Activated CD4-positive, alpha-beta T cell treated with anti-CD3 and anti-CD28 coated beads for 36 hours (primary cell): Measurements from ENCODE around the gene ZNF385D. TPM values are rescaled to one million over a fixed set of nuclear protein-coding genes. Genes with fewer than 3 reads are reported as not detected.

Source experiments
- ATAC-seq: fragments of 200-7000 bp; cut with Tn5 transposase; one replicate; pipeline ENCODE4 v1.10.0; 2021; ENCODE audit warnings: mild to moderate bottlenecking, moderate library complexity
- CTCF ChIA-PET: fragments of 350-600 bp; sonication (Branson Sonifier 250); formaldehyde crosslinking; loops from one replicate; lab custom pipeline; 2021; ENCODE audit warnings: antibody characterized with exemption; lab: Charles Lee
- POLR2A ChIA-PET: fragments of 350-600 bp; sonication (Branson Sonifier 250); formaldehyde crosslinking; loops from one replicate; lab custom pipeline; 2021; ENCODE audit warnings: antibody characterized with exemption, inconsistent platforms; lab: Charles Lee
- DNase-seq: peaks from one replicate; pipeline ENCODE4 v3.0.0-alpha.2; 2020
- H3K27ac Mint-ChIP-seq: one replicate; pipeline ENCODE4 v1.8.0; 2021; ENCODE audit warnings: mixed read lengths
- H3K27me3 Mint-ChIP-seq: one replicate; pipeline ENCODE4 v1.8.0; 2021; ENCODE audit warnings: mixed read lengths
- H3K36me3 Mint-ChIP-seq: one replicate; pipeline ENCODE4 v1.8.0; 2021; ENCODE audit warnings: low read depth, mixed read lengths
- H3K4me1 Mint-ChIP-seq: one replicate; pipeline ENCODE4 v1.8.0; 2021; ENCODE audit warnings: mixed read lengths
- H3K4me3 Mint-ChIP-seq: one replicate; pipeline ENCODE4 v1.8.0; 2021; ENCODE audit warnings: mild to moderate bottlenecking, moderate library complexity, mixed read lengths
- H3K9me3 Mint-ChIP-seq: one replicate; pipeline ENCODE4 v1.8.0; 2021; ENCODE audit warnings: low read depth, mixed read lengths
- intact Hi-C, 2 experiments: fragments of 100-400 bp; cut with DNase I in 1 of 2; cut with micrococcal nuclease in 1 of 2; formaldehyde crosslinking; loops; one replicate each; pipeline versions ENCODE4 v1.14.2 to v1.15.1; 2022 to 2024; cut with DNase I, micrococcal nuclease
- total RNA-seq, 2 experiments: library from RNA; stranded (reverse); gene quantifications; one replicate each; pipeline ENCODE4 v1.2.3, GENCODE V29; 2021

Gene ZNF385D
- total RNA-seq, 2 experiments from 2014 or later, result not detected

- ChIA-PET CTCF (no interaction called here), POLR2A (no interaction called here)
- H3K27me3 Mint-ChIP-seq, result no peaks in the 10 kb centered on the region
- intact Hi-C loops, result no loop called here
- peaks cover 10% of the 10 kb centered on the region for H3K9me3 Mint-ChIP-seq
- no peak for DNase-seq
- H3K4me1 Mint-ChIP-seq, result no peaks in the 10 kb centered on the region
- no peak overlapping the region for H3K27ac Mint-ChIP-seq
- H3K4me3 Mint-ChIP-seq, result no peak overlapping the region
- no peak for ATAC-seq
- no peaks in the 10 kb centered on the region for H3K36me3 Mint-ChIP-seq
Observed at GRCh38 chr3:21573291-21573690, 177.7 kb downstream of the ZNF385D start.

DNA sequence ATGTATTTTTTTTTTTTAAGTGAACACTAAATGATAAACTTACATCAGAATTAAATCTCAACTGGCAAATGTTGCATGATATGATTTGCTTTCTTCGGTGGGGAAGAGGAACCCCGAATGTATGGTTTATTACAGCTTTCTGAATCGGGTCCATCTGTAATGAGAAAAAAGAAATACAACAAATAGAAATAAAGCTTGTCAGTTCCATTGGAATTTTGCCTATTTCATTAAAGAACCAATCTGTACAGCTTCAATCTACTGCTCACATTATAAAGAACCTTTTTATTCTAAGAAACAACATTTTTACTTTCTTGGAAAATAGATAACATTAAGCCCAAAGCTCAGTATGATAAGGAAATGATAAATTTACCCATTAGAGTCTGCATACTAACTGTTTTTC, 186.5 kb downstream of the ZNF385D start:
- peaks cover 8% of the 10 kb centered on the region for H3K9me3 Mint-ChIP-seq
- ATAC-seq (no peak), DNase-seq (no peak)
- no peak overlapping the region for H3K27ac Mint-ChIP-seq
- H3K4me3 Mint-ChIP-seq, result no peak overlapping the region
- no peaks in the 10 kb centered on the region for H3K36me3 Mint-ChIP-seq
- intact Hi-C loops, result no loop called here
- no peaks in the 10 kb centered on the region for H3K4me1 Mint-ChIP-seq
- H3K27me3 Mint-ChIP-seq, result no peaks in the 10 kb centered on the region
- POLR2A ChIA-PET, result no interaction called here
- CTCF ChIA-PET, result interaction anchor here (0.6 kb wide), 1 partner anchor 28 kb away, joined by 3 read pairs; no protein-coding TSS in a partner anchor

DNA sequence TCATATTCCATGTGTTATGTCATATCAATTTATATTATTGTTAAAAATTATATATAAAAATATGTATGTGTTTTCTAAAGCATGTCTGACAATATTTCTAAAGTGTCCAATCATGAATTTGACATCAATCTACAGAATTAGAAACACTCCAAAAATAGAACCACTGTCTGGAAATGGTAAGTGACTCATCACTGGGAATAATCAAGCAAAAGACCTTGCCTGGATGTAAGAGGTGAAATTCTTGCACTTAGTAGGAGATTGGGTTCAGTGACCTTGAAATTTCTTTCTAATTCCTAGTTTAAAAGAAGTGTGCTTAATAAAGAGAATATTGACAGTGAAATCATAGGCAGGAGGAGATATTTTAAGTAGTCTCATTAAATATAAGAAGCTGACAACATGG, 188.8 kb downstream of the ZNF385D start:
- intact Hi-C loops, result no loop called here
- Mint-ChIP-seq H3K27ac (no peak overlapping the region), H3K36me3 (no peaks in the 10 kb centered on the region), H3K9me3 (peaks cover 12% of the 10 kb centered on the region), H3K27me3 (no peaks in the 10 kb centered on the region), H3K4me3 (no peak overlapping the region), H3K4me1 (no peaks in the 10 kb centered on the region)
- ATAC-seq (no peak), DNase-seq (no peak)
- ChIA-PET CTCF (no interaction called here), POLR2A (no interaction called here)

GRCh38 chr3:21561472-21561871, 189.5 kb downstream of the ZNF385D start:
- no peaks in the 10 kb centered on the region for H3K36me3 Mint-ChIP-seq
- no peak for DNase-seq
- H3K27me3 Mint-ChIP-seq, result no peaks in the 10 kb centered on the region
- ChIA-PET POLR2A (no interaction called here), CTCF (no interaction called here)
- no peaks in the 10 kb centered on the region for H3K4me1 Mint-ChIP-seq
- peaks cover 15% of the 10 kb centered on the region for H3K9me3 Mint-ChIP-seq
- no peak overlapping the region for H3K4me3 Mint-ChIP-seq
- ATAC-seq, result no peak
- intact Hi-C loops, result no loop called here
- no peak overlapping the region for H3K27ac Mint-ChIP-seq

- peaks cover 10% of the 10 kb centered on the region for H3K9me3 Mint-ChIP-seq
- ChIA-PET CTCF (no interaction called here), POLR2A (no interaction called here)
- H3K4me3 Mint-ChIP-seq, result no peak overlapping the region
- H3K27me3 Mint-ChIP-seq, result no peaks in the 10 kb centered on the region
- ATAC-seq, result no peak
- intact Hi-C loops, result no loop called here
- DNase-seq, result no peak
- no peak overlapping the region for H3K27ac Mint-ChIP-seq
- H3K36me3 Mint-ChIP-seq, result no peaks in the 10 kb centered on the region
- no peaks in the 10 kb centered on the region for H3K4me1 Mint-ChIP-seq
Observed at GRCh38 chr3:21551019-21551418, 200.0 kb downstream of the ZNF385D start.

DNA sequence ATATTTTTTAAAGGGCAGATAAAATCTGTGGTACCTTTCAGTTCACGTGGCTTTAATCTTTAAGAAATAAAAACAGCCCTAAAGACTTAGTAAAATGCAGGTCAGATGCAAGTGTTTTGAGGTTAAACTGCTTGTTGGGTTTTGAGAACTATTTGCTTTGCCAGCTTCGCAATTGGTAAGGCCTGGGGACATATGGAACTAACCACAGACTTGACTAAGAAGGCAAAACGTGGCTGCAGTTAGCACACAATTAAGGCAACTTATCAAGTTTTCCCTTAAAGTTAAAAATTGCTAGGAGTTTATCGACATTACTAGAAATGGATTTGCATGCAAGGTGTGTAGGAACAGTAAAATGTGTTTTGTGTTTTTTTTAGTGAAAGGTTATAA, 206.9 kb downstream of the ZNF385D start:
- H3K36me3 Mint-ChIP-seq, result no peaks in the 10 kb centered on the region
- ATAC-seq (no peak), DNase-seq (no peak)
- H3K4me3 Mint-ChIP-seq, result no peak overlapping the region
- CTCF ChIA-PET, result no interaction called here
- no peaks in the 10 kb centered on the region for H3K27me3 Mint-ChIP-seq
- H3K27ac Mint-ChIP-seq, result no peak overlapping the region
- H3K9me3 Mint-ChIP-seq, result no peaks in the 10 kb centered on the region
- intact Hi-C loops, result no loop called here
- no peaks in the 10 kb centered on the region for H3K4me1 Mint-ChIP-seq
- POLR2A ChIA-PET, result no interaction called here

DNA sequence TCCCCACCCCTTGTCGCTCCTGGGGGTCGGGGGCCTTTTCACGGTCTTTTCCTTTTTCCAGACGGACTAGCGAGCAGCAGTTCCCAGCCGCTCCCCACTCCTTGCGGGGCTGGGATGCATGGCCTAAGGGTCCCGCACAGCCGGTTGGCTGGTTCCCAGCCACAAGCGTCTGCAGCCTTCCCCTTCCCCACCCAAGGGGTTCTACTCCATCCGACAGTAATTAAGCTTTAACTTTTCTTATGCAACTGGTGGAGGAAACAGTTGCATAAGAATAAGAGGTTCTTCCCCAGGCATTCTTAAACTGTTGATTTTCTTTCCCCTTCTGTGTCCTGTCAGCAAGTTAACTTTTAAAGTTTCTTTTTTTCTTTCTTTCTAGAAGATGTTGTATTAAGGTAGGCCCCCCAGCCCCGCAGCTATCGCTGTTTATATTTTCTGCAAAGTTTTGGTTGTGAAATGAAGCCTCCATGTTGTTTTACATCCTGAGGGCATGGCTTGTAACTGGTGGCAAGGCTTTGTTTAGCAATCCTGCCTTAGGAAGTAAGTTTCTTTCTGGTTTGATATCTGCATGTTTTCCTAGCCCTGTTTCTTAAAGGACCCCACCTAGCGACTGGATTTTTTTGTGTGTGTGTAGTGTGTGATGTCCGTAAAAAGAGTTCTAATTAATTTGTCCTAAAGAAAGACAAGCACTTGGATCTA, 207.5 kb downstream of the ZNF385D start:
- Mint-ChIP-seq H3K36me3 (no peaks in the 10 kb centered on the region), H3K27me3 (no peaks in the 10 kb centered on the region), H3K9me3 (no peaks in the 10 kb centered on the region), H3K4me1 (no peaks in the 10 kb centered on the region), H3K4me3 (peak overlapping the region; percentile 15), H3K27ac (no peak overlapping the region)
- CTCF ChIA-PET, result no interaction called here
- ATAC-seq (no peak), DNase-seq (no peak)
- POLR2A ChIA-PET, result no interaction called here
- intact Hi-C loops, result no loop called here

GRCh38 chr3:21542656-21543379, 208.2 kb downstream of the ZNF385D start:
- POLR2A ChIA-PET, result no interaction called here
- CTCF ChIA-PET, result no interaction called here
- no peaks in the 10 kb centered on the region for H3K36me3 Mint-ChIP-seq
- peak overlapping the region; percentile 15 for H3K4me3 Mint-ChIP-seq
- H3K4me1 Mint-ChIP-seq, result no peaks in the 10 kb centered on the region
- no peak overlapping the region for H3K27ac Mint-ChIP-seq
- peaks cover 2% of the 10 kb centered on the region for H3K9me3 Mint-ChIP-seq
- intact Hi-C loops, result no loop called here
- ATAC-seq, result no peak
- no peaks in the 10 kb centered on the region for H3K27me3 Mint-ChIP-seq
- no peak for DNase-seq

DNA sequence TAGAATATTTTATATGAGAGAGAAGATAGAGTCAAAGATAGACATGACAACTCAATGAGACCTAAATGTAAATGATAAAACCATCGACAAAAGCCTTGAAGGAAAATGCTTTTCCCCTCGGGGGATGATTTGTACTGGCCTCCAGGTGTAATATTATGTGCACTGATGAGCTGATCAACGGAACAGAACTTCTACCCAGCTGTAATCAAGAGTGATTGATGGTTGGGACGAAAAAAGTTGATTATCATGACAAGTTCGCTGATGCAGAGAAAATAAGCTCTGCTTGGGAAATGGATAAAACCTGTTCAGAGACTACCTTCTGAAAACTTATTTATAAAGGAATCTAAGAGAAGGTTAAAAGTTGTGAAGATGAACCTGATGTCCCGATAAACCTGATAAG, 210.7 kb downstream of the ZNF385D start:
- ATAC-seq (no peak), DNase-seq (no peak)
- no peaks in the 10 kb centered on the region for H3K4me1 Mint-ChIP-seq
- H3K36me3 Mint-ChIP-seq, result no peaks in the 10 kb centered on the region
- CTCF ChIA-PET, result no interaction called here
- H3K9me3 Mint-ChIP-seq, result peaks cover 4% of the 10 kb centered on the region
- H3K4me3 Mint-ChIP-seq, result no peak overlapping the region
- POLR2A ChIA-PET, result no interaction called here
- intact Hi-C loops, result no loop called here
- no peaks in the 10 kb centered on the region for H3K27me3 Mint-ChIP-seq
- H3K27ac Mint-ChIP-seq, result no peak overlapping the region

- H3K4me3 Mint-ChIP-seq, result no peak overlapping the region
- DNase-seq (no peak), ATAC-seq (no peak)
- no peaks in the 10 kb centered on the region for H3K36me3 Mint-ChIP-seq
- H3K27me3 Mint-ChIP-seq, result no peaks in the 10 kb centered on the region
- H3K27ac Mint-ChIP-seq, result no peak overlapping the region
- no peaks in the 10 kb centered on the region for H3K4me1 Mint-ChIP-seq
- peaks cover 9% of the 10 kb centered on the region for H3K9me3 Mint-ChIP-seq
- intact Hi-C loops, result no loop called here
- CTCF ChIA-PET, result no interaction called here
- POLR2A ChIA-PET, result no interaction called here
Observed at GRCh38 chr3:21534462-21534861, 216.5 kb downstream of the ZNF385D start.

DNA sequence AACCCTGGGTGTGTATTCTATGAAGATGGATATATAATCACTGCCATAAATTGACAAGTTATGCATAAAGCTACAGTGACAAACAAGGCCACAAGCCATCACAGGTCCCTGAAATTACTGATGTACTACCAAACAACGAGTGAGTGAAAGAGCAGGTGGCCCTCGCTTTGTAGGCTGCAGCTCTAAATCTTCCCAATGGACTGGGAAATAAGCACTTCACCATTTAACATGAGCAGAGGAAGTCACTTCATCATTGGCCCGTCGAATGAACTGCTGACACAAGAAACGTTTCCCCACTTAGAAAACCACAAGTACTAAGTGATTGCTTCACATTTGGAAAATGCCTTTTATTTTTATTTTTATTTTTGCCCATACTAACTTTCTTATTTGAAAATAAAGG, 218.0 kb downstream of the ZNF385D start:
- CTCF ChIA-PET, result no interaction called here
- H3K27me3 Mint-ChIP-seq, result no peaks in the 10 kb centered on the region
- POLR2A ChIA-PET, result no interaction called here

GRCh38 chr3:21531909-21532308, 219.1 kb downstream of the ZNF385D start:
- no peaks in the 10 kb centered on the region for H3K4me1 Mint-ChIP-seq
- no peak overlapping the region for H3K4me3 Mint-ChIP-seq
- peaks cover 8% of the 10 kb centered on the region for H3K9me3 Mint-ChIP-seq
- ChIA-PET CTCF (no interaction called here), POLR2A (no interaction called here)
- no peak overlapping the region for H3K27ac Mint-ChIP-seq
- intact Hi-C loops, result no loop called here
- no peak for DNase-seq
- H3K36me3 Mint-ChIP-seq, result no peaks in the 10 kb centered on the region
- no peaks in the 10 kb centered on the region for H3K27me3 Mint-ChIP-seq
- ATAC-seq, result no peak

More for the DNA sequence above, 218.0 kb downstream of the ZNF385D start:
- intact Hi-C loops, result no loop called here
- H3K36me3 Mint-ChIP-seq, result no peaks in the 10 kb centered on the region
- H3K27ac Mint-ChIP-seq, result no peak overlapping the region
- ATAC-seq (no peak), DNase-seq (no peak)
- peaks cover 8% of the 10 kb centered on the region for H3K9me3 Mint-ChIP-seq
- H3K4me1 Mint-ChIP-seq, result no peaks in the 10 kb centered on the region
- H3K4me3 Mint-ChIP-seq, result no peak overlapping the region
